Thyroid gland (tissue), 4 donors: Measurements from ENCODE around the gene PRG3.

ENCODE experiments used
- CTCF ChIP-seq, 6 experiments: fragments of 200-600 bp in 3 of 6; fragments of 450-650 bp in 3 of 6; sonication (generic) in 3 of 6; IDR thresholded peaks; one replicate each; pipeline ENCODE4 v1.5.1; 2016 to 2019; ENCODE audit warnings: antibody characterized with exemption in 6 of 6, mild to moderate bottlenecking in 2 of 6, inconsistent platforms in 1 of 6, moderate library complexity in 1 of 6
- POLR2A ChIP-seq, 2 donors: fragments of 450-650 bp; IDR thresholded peaks; one replicate each; pipeline ENCODE4 v1.6.1; 2017; ENCODE audit warnings: antibody characterized with exemption in 2 of 2, mild to moderate bottlenecking in 2 of 2, moderate library complexity in 1 of 2

GRCh38 chr11:57356268-57356667 lies 24.7 kb downstream of the PRG3 start:
- TF ChIP-seq CTCF (IDR thresholded peaks at IDR 0.05) (no peak), POLR2A (IDR thresholded peaks at IDR 0.05) (no peak)
